Stimulated activated CD4-positive, alpha-beta T cell treated with anti-CD3 and anti-CD28 coated beads, Interleukin-1b, Interleukin-23, amount 100 ng/mL, for 24 hours (primary cell): ENCODE measurements around the gene PRR22.
A peak's percentile ranks its signal among the peaks of the same experiment; 100 is the strongest.
"Not testable (repeated sequence)": the region's sequence is repeated elsewhere in the genome, so short reads cannot be mapped to it uniquely, and the experiment has no call there.

Experiments used
- DNase-seq, 4 experiments: peaks; one replicate each; pipeline ENCODE4 v3.0.0-alpha.2; 2020; ENCODE audit warnings: low read depth in 4 of 4, low spot score in 1 of 4

PRR22 gene

GRCh38 chr19:5792224-5792623, 7.7 kb upstream of the PRR22 start:
- no peak for DNase-seq

GRCh38 chr19:5790559-5791520, 6.3 kb upstream of the PRR22 start, which contains the start of gene DUS3L:
DUS3L (minus strand) TSS chr19:5791163; CDS start chr19:5791141, 22 bp downstream.
- peak; percentile 85 to 95 (median 90) for DNase-seq

GRCh38 chr19:5789886-5790558, 5.5 kb upstream of the PRR22 start:
- DNase-seq = no peak

- DNase-seq = no peak
Observed at GRCh38 chr19:5789351-5789761, 4.8 kb upstream of the PRR22 start.

- DNase-seq = no peak
Observed at GRCh38 chr19:5788422-5788821, 3.9 kb upstream of the PRR22 start.

- no peak for DNase-seq
Observed at GRCh38 chr19:5787409-5788182, 3.0 kb upstream of the PRR22 start.

GRCh38 chr19:5786593-5787408, 2.3 kb upstream of the PRR22 start:
- DNase-seq = no peak

GRCh38 chr19:5785423-5785822, 877 bp upstream of the PRR22 start:
- no peak for DNase-seq

- DNase-seq = no peak
Observed at GRCh38 chr19:5782945-5783919, 1.3 kb downstream of the PRR22 start.

- no peak for DNase-seq
Observed at GRCh38 chr19:5782322-5782721, 2.2 kb downstream of the PRR22 start.

GRCh38 chr19:5780916-5781315, 3.6 kb downstream of the PRR22 start:
- DNase-seq = not testable (repeated sequence)

- no peak for DNase-seq
Observed at GRCh38 chr19:5778402-5778801, 6.1 kb downstream of the PRR22 start.

- no peak for DNase-seq
Observed at GRCh38 chr19:5775668-5776309, 8.8 kb downstream of the PRR22 start.

- no peak for DNase-seq
Observed at GRCh38 chr19:5774921-5775320, 9.6 kb downstream of the PRR22 start.

GRCh38 chr19:5773276-5773675, 11.3 kb downstream of the PRR22 start:
- DNase-seq = no peak

- no peak for DNase-seq
Observed at GRCh38 chr19:5772416-5772815, 12.1 kb downstream of the PRR22 start.

- no peak for DNase-seq
Observed at GRCh38 chr19:5767949-5768348, 16.6 kb downstream of the PRR22 start.

- DNase-seq = no peak
Observed at GRCh38 chr19:5765220-5765619, 19.3 kb downstream of the PRR22 start.
